Esophagus muscularis mucosa (tissue), 3 donors: ENCODE data around the gene QSOX2.

ENCODE experiments used
- CTCF ChIP-seq, 3 experiments: fragments of 200-600 bp in 2 of 3; fragments of 450-650 bp in 1 of 3; sonication (generic) in 2 of 3; IDR thresholded peaks; one replicate each; pipeline ENCODE4 v1.5.1; 2017 to 2019; ENCODE audit warnings: antibody characterized with exemption in 3 of 3, mild to moderate bottlenecking in 2 of 3, moderate library complexity in 1 of 3
- POLR2A ChIP-seq: fragments of 450-650 bp; IDR thresholded peaks from one replicate; pipeline ENCODE4 v1.6.1; 2017; ENCODE audit warnings: antibody characterized with exemption, moderate library complexity, mild to moderate bottlenecking, low read depth

- TF ChIP-seq CTCF (IDR thresholded peaks at IDR 0.05) (no peak), POLR2A (no peak)
These were observed 73.1 kb downstream of the QSOX2 start for GRCh38 chr9:136172412-136173079.
